H1 (cell line): ENCODE measurements around the gene DECR2.

Experiments used
- CHD1 ChIP-seq: IDR thresholded peaks from 2 replicates; pipeline ENCODE4 v1.6.1; 2012; ENCODE audit warnings: low read depth, low read length, improper control_type of control experiment
- CHD7 ChIP-seq: fragments of 300-600 bp; sonication (generic); IDR thresholded peaks from 2 replicates; pipeline ENCODE4 v1.7.1; 2012; ENCODE audit warnings: low read length, moderate library complexity, mild to moderate bottlenecking, inconsistent platforms; ENCODE audit not compliant: insufficient replicate concordance
- CTCF ChIP-seq, 3 experiments: IDR thresholded peaks; 1 replicate in 2 of 3; 2 replicates in 1 of 3; pipeline versions ENCODE4 v1.5.1 to v1.6.1; 2011; ENCODE audit warnings: low read length in 3 of 3, mild to moderate bottlenecking in 3 of 3, inconsistent platforms in 2 of 3, low read depth in 1 of 3, moderate library complexity in 1 of 3; ENCODE audit not compliant: insufficient read depth in 1 of 3; ENCODE audit errors: control extremely low read depth in 1 of 3
- EZH2 ChIP-seq: fragments of 200-600 bp; sonication (generic); IDR thresholded peaks from 2 replicates; pipeline ENCODE4 v1.7.1; 2012; ENCODE audit warnings: low read depth, mild to moderate bottlenecking, moderate library complexity, low read length, inconsistent platforms; ENCODE audit not compliant: severe bottlenecking
- GABPA ChIP-seq: IDR thresholded peaks from 2 replicates; pipeline ENCODE4 v1.6.1; 2011; ENCODE audit warnings: mild to moderate bottlenecking, low read length, moderate library complexity, borderline replicate concordance; ENCODE audit not compliant: insufficient read depth
- KDM1A ChIP-seq: fragments of 200-600, 300-600 bp; sonication (generic); IDR thresholded peaks from 2 replicates; pipeline ENCODE4 v1.7.1; 2016; ENCODE audit warnings: mild to moderate bottlenecking, low read length, borderline replicate concordance
- NANOG ChIP-seq: IDR thresholded peaks from 2 replicates; pipeline ENCODE4 v1.6.1; 2011; ENCODE audit warnings: low read length, low read depth, mild to moderate bottlenecking, inconsistent platforms; ENCODE audit not compliant: insufficient read depth, poor library complexity, severe bottlenecking
- POLR2A ChIP-seq, 2 experiments: IDR thresholded peaks; 1 replicate in 1 of 2; 2 replicates in 1 of 2; pipeline ENCODE4 v1.6.1; 2011; ENCODE audit warnings: low read depth in 2 of 2, low read length in 2 of 2, mild to moderate bottlenecking in 2 of 2; ENCODE audit errors: control extremely low read depth in 1 of 2
- POLR2AphosphoS5 ChIP-seq: IDR thresholded peaks from 2 replicates; pipeline ENCODE4 v1.6.1; 2011; ENCODE audit warnings: low read depth, low read length
- USF2 ChIP-seq: IDR thresholded peaks from 2 replicates; pipeline ENCODE4 v1.6.1; 2011; ENCODE audit warnings: low read length, improper control_type of control experiment
- ZNF274 ChIP-seq: IDR thresholded peaks from 2 replicates; pipeline ENCODE4 v1.7.0; 2012; ENCODE audit warnings: low read length, borderline replicate concordance; ENCODE audit errors: extremely low read depth

- TF ChIP-seq CTCF (IDR thresholded peaks at IDR 0.05; ENCODE audit: control extremely low read depth in 1 of 3, insufficient read depth in 1 of 3, low read depth in 1 of 3, low read length in 3 of 3) (no peak), POLR2AphosphoS5 (no peak), EZH2 (no peak), USF2 (no peak), POLR2A (IDR thresholded peaks at IDR 0.05; ENCODE audit: control extremely low read depth in 1 of 2, low read depth in 2 of 2, low read length in 2 of 2) (no peak), GABPA (no peak), CHD1 (no peak), NANOG (no peak), KDM1A (no peak), ZNF274 (no peak), CHD7 (no peak)
These were observed 42.3 kb downstream of the DECR2 start for GRCh38 chr16:444027-444426.
